GM23338 (cell line): ENCODE data around the gene PASD1. TPM values are rescaled to one million over a fixed set of nuclear protein-coding genes. Genes with fewer than 3 reads are reported as not detected.

ENCODE experiments used
- ATAC-seq: fragments of 200-7000 bp; cut with Tn5 transposase; 3 replicates; pipeline ENCODE4 v1.9.1; 2020
- DNase-seq: peaks from one replicate; pipeline ENCODE4 v3.0.0-alpha.2; 2015; ENCODE audit warnings: low spot score
- H2AFZ ChIP-seq: fragments of 200-600 bp; sonication (generic); 2 replicates; pipeline ENCODE4 v1.8.0; 2016; ENCODE audit warnings: antibody characterized with exemption, mild to moderate bottlenecking, moderate library complexity
- H3F3A ChIP-seq: fragments of 200-600 bp; sonication (generic); replicated peaks from 2 replicates; pipeline ENCODE4 v1.8.0; 2017; ENCODE audit warnings: antibody characterized with exemption, mixed run types, low read depth
- H3K27ac ChIP-seq: fragments of 200-600 bp; sonication (generic); 2 replicates; pipeline ENCODE4 v1.6.1; 2016; ENCODE audit warnings: low read depth
- H3K27me3 ChIP-seq: fragments of 200-600 bp; sonication (generic); 2 replicates; pipeline ENCODE4 v1.8.0; 2016; ENCODE audit warnings: mild to moderate bottlenecking, mixed run types, moderate library complexity; ENCODE audit not compliant: insufficient read depth
- H3K36me3 ChIP-seq: fragments of 200-600 bp; sonication (generic); 2 replicates; pipeline ENCODE4 v1.8.0; 2016; ENCODE audit warnings: mild to moderate bottlenecking; ENCODE audit not compliant: insufficient read depth
- H3K4me1 ChIP-seq: fragments of 200-600 bp; sonication (generic); 2 replicates; pipeline ENCODE4 v1.8.0; 2016; ENCODE audit warnings: mild to moderate bottlenecking, moderate library complexity; ENCODE audit not compliant: insufficient read depth
- H3K4me2 ChIP-seq: fragments of 200-600 bp; sonication (generic); 2 replicates; pipeline ENCODE4 v1.7.1; 2017; ENCODE audit warnings: mixed run types
- H3K4me3 ChIP-seq: fragments of 200-600 bp; sonication (generic); 2 replicates; pipeline ENCODE4 v1.6.1; 2016; ENCODE audit warnings: mixed run types
- H3K79me2 ChIP-seq: fragments of 200-600 bp; sonication (generic); replicated peaks from 2 replicates; pipeline ENCODE4 v1.8.0; 2017; ENCODE audit warnings: mild to moderate bottlenecking; ENCODE audit not compliant: insufficient read depth
- H3K9me2 ChIP-seq: fragments of 200-600 bp; sonication (generic); 2 replicates; pipeline ENCODE4 v1.8.0; 2017; ENCODE audit not compliant: insufficient read depth
- H4K20me1 ChIP-seq: fragments of 200-600 bp; sonication (generic); replicated peaks from 2 replicates; pipeline ENCODE4 v1.8.0; 2017; ENCODE audit warnings: mild to moderate bottlenecking; ENCODE audit not compliant: insufficient read depth
- H3K27ac Mint-ChIP-seq: 2 replicates; pipeline ENCODE4 v1.8.0; 2020; ENCODE audit warnings: inconsistent platforms, mild to moderate bottlenecking, moderate library complexity, mixed read lengths
- H3K27me3 Mint-ChIP-seq: 3 replicates; pipeline ENCODE4 v1.8.0; 2022; ENCODE audit warnings: low read depth, mild to moderate bottlenecking, moderate library complexity, mixed read lengths, inconsistent platforms; ENCODE audit not compliant: insufficient read depth, poor library complexity
- H3K36me3 Mint-ChIP-seq: 3 replicates; pipeline ENCODE4 v1.8.0; 2021; ENCODE audit warnings: low read depth, mild to moderate bottlenecking, inconsistent platforms, moderate library complexity, mixed read lengths
- H3K4me1 Mint-ChIP-seq: 3 replicates; pipeline ENCODE4 v1.8.0; 2020; ENCODE audit warnings: mild to moderate bottlenecking, inconsistent platforms, mixed read lengths
- H3K4me3 Mint-ChIP-seq: 3 replicates; pipeline ENCODE4 v1.8.0; 2021; ENCODE audit warnings: moderate library complexity, mild to moderate bottlenecking, inconsistent platforms, mixed read lengths
- H3K9me3 Mint-ChIP-seq: 3 replicates; pipeline ENCODE4 v1.8.0; 2020; ENCODE audit warnings: moderate library complexity, mild to moderate bottlenecking, inconsistent platforms, mixed read lengths
- CREB1 ChIP-seq: fragments of 250-450 bp; sonication (Bioruptor Pico); IDR thresholded peaks from 2 replicates; pipeline ENCODE4 v1.5.0; 2020; ENCODE audit warnings: low read depth, mild to moderate bottlenecking, moderate library complexity
- EZH2 ChIP-seq: fragments of 200-600 bp; sonication (generic); IDR thresholded peaks from one replicate; pipeline ENCODE4 v1.8.0; 2017; ENCODE audit warnings: antibody characterized with exemption, mild to moderate bottlenecking, low read depth; ENCODE audit not compliant: unreplicated experiment
- EZH2phosphoT487 ChIP-seq: fragments of 200-600 bp; sonication (generic); IDR thresholded peaks from one replicate; pipeline ENCODE4 v1.8.1; 2018; ENCODE audit warnings: antibody characterized with exemption; ENCODE audit not compliant: unreplicated experiment
- JUNB ChIP-seq: IDR thresholded peaks from one replicate; pipeline ENCODE4 v1.6.1; 2016; ENCODE audit warnings: antibody characterized with exemption; ENCODE audit not compliant: unreplicated experiment
- NANOG ChIP-seq: IDR thresholded peaks from 2 replicates; pipeline ENCODE4 v1.6.1; 2016; ENCODE audit warnings: antibody characterized with exemption, borderline replicate concordance
- POLR2AphosphoS5 ChIP-seq: IDR thresholded peaks from 2 replicates; pipeline ENCODE4 v1.6.1; 2016; ENCODE audit warnings: antibody characterized with exemption, low read depth
- STAT1 ChIP-seq: IDR thresholded peaks from one replicate; pipeline ENCODE4 v1.6.1; 2016; ENCODE audit warnings: antibody characterized with exemption; ENCODE audit not compliant: unreplicated experiment
- ZNF114 ChIP-seq: fragments of 250-450 bp; sonication (Bioruptor Pico); IDR thresholded peaks from 2 replicates; pipeline ENCODE4 v1.5.0; 2020; ENCODE audit warnings: mild to moderate bottlenecking, moderate library complexity
- ZNF331 ChIP-seq: fragments of 250-450 bp; sonication (Bioruptor Pico); IDR thresholded peaks from 2 replicates; pipeline ENCODE4 v1.5.0; 2020; ENCODE audit warnings: low read depth, mild to moderate bottlenecking, moderate library complexity
- polyA plus RNA-seq: library from polyadenylated mRNA; unstranded; fragments of >200 nt; fragmentation: Nextera tagmentation; extraction: Ambion mirVana; gene quantifications from 2 replicates; pipeline ENCODE4 v1.2.1, GENCODE V29; 2016
- total RNA-seq: library from RNA; depleted of rRNA; stranded (reverse); fragments of >200 nt; shearing (Covaris generic); gene quantifications from 2 replicates; pipeline ENCODE4 v1.2.3, GENCODE V29; 2014
- TF ChIP-seq, protein P1 (sequence below): fragments of 250-450 bp; sonication (Bioruptor Pico); IDR thresholded peaks from 2 replicates; pipeline ENCODE4 v1.5.0; 2020; ENCODE audit warnings: mild to moderate bottlenecking, moderate library complexity
- TF ChIP-seq, protein P2 (sequence below), 2 experiments: fragments of 200-600 bp in 1 of 2; sonication (generic) in 1 of 2; conservative IDR thresholded peaks; 2 replicates each; pipeline versions ENCODE4 v1.5.1 to v1.6.1; 2016 to 2017; ENCODE audit warnings: antibody characterized with exemption in 2 of 2, low read depth in 2 of 2, mild to moderate bottlenecking in 2 of 2, moderate library complexity in 1 of 2
- TF ChIP-seq, protein P3 (sequence below): IDR thresholded peaks from 2 replicates; pipeline ENCODE4 v1.6.1; 2016; ENCODE audit warnings: antibody characterized with exemption
- TF ChIP-seq, protein P4 (sequence below): IDR thresholded peaks from one replicate; pipeline ENCODE4 v1.6.1; 2018; ENCODE audit warnings: antibody characterized with exemption; ENCODE audit not compliant: unreplicated experiment

Gene PASD1
- total and polyA plus RNA-seq, 2 experiments from 2014 or later, result 0.24 TPM; not detected in 1

DNA sequence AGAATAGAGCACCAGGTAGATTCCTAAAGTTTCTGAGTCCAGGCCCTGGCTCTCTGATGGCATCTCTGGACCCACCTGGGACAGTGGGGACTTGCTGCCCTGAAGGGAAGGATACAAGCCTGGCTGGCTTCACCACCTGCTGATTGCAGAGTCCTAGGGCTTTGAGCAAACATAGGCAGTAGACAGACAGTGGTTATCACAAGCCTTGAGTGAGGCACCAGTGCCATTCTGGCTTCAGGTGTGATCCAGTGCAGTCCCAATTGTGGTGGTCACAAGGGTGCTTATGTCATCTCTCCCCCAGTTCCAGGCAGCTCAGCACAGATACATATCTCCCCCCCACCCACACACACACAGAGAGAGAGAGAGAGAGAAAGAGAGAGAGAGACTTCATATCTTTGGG is 125.2 kb downstream of the PASD1 start:
- Histone ChIP-seq H4K20me1 (no peaks in the 10 kb centered on the region), H3K4me3 (no peak overlapping the region), H3K4me2 (no peak overlapping the region), H3K27ac (no peak overlapping the region), H3F3A (no peaks in the 10 kb centered on the region), H2AFZ (no peak overlapping the region), H3K79me2 (no peaks in the 10 kb centered on the region), H3K36me3 (no peaks in the 10 kb centered on the region), H3K9me2 (no peaks in the 10 kb centered on the region), H3K27me3 (no peaks in the 10 kb centered on the region), H3K4me1 (no peaks in the 10 kb centered on the region)
- peaks cover 2% of the 10 kb centered on the region; the same call in 1 of the 3 replicates for H3K4me1 Mint-ChIP-seq
- H3K4me3 Mint-ChIP-seq, result no peak overlapping the region
- no peaks in the 10 kb centered on the region for H3K36me3 Mint-ChIP-seq
- no peak overlapping the region for H3K27ac Mint-ChIP-seq
- ATAC-seq (no peak), DNase-seq (no peak)
- TF ChIP-seq EZH2 (no peak), JUNB (no peak), POLR2AphosphoS5 (no peak), ZNF114 (CRISPR knock-in tag) (no peak), STAT1 (no peak), CREB1 (CRISPR knock-in tag) (no peak), ZNF331 (CRISPR knock-in tag) (no peak), EZH2phosphoT487 (no peak), NANOG (no peak)
- TF ChIP-seq, protein P1, sequence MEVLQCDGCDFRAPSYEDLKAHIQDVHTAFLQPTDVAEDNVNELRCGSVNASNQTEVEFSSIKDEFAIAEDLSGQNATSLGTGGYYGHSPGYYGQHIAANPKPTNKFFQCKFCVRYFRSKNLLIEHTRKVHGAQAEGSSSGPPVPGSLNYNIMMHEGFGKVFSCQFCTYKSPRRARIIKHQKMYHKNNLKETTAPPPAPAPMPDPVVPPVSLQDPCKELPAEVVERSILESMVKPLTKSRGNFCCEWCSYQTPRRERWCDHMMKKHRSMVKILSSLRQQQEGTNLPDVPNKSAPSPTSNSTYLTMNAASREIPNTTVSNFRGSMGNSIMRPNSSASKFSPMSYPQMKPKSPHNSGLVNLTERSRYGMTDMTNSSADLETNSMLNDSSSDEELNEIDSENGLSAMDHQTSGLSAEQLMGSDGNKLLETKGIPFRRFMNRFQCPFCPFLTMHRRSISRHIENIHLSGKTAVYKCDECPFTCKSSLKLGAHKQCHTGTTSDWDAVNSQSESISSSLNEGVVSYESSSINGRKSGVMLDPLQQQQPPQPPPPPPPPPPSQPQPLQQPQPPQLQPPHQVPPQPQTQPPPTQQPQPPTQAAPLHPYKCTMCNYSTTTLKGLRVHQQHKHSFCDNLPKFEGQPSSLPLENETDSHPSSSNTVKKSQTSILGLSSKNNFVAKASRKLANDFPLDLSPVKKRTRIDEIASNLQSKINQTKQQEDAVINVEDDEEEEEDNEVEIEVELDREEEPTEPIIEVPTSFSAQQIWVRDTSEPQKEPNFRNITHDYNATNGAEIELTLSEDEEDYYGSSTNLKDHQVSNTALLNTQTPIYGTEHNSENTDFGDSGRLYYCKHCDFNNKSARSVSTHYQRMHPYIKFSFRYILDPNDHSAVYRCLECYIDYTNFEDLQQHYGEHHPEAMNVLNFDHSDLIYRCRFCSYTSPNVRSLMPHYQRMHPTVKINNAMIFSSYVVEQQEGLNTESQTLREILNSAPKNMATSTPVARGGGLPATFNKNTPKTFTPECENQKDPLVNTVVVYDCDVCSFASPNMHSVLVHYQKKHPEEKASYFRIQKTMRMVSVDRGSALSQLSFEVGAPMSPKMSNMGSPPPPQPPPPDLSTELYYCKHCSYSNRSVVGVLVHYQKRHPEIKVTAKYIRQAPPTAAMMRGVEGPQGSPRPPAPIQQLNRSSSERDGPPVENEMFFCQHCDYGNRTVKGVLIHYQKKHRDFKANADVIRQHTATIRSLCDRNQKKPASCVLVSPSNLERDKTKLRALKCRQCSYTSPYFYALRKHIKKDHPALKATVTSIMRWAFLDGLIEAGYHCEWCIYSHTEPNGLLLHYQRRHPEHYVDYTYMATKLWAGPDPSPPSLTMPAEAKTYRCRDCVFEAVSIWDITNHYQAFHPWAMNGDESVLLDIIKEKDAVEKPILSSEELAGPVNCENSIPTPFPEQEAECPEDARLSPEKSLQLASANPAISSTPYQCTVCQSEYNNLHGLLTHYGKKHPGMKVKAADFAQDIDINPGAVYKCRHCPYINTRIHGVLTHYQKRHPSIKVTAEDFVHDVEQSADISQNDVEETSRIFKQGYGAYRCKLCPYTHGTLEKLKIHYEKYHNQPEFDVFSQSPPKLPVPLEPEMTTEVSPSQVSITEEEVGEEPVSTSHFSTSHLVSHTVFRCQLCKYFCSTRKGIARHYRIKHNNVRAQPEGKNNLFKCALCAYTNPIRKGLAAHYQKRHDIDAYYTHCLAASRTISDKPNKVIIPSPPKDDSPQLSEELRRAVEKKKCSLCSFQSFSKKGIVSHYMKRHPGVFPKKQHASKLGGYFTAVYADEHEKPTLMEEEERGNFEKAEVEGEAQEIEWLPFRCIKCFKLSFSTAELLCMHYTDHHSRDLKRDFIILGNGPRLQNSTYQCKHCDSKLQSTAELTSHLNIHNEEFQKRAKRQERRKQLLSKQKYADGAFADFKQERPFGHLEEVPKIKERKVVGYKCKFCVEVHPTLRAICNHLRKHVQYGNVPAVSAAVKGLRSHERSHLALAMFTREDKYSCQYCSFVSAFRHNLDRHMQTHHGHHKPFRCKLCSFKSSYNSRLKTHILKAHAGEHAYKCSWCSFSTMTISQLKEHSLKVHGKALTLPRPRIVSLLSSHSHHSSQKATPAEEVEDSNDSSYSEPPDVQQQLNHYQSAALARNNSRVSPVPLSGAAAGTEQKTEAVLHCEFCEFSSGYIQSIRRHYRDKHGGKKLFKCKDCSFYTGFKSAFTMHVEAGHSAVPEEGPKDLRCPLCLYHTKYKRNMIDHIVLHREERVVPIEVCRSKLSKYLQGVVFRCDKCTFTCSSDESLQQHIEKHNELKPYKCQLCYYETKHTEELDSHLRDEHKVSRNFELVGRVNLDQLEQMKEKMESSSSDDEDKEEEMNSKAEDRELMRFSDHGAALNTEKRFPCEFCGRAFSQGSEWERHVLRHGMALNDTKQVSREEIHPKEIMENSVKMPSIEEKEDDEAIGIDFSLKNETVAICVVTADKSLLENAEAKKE, result no peak
- TF ChIP-seq, protein P2, sequence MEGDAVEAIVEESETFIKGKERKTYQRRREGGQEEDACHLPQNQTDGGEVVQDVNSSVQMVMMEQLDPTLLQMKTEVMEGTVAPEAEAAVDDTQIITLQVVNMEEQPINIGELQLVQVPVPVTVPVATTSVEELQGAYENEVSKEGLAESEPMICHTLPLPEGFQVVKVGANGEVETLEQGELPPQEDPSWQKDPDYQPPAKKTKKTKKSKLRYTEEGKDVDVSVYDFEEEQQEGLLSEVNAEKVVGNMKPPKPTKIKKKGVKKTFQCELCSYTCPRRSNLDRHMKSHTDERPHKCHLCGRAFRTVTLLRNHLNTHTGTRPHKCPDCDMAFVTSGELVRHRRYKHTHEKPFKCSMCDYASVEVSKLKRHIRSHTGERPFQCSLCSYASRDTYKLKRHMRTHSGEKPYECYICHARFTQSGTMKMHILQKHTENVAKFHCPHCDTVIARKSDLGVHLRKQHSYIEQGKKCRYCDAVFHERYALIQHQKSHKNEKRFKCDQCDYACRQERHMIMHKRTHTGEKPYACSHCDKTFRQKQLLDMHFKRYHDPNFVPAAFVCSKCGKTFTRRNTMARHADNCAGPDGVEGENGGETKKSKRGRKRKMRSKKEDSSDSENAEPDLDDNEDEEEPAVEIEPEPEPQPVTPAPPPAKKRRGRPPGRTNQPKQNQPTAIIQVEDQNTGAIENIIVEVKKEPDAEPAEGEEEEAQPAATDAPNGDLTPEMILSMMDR (conservative IDR thresholded peaks at IDR 0.05; ENCODE audit: low read depth in 2 of 2), result no peak
- TF ChIP-seq, protein P3, sequence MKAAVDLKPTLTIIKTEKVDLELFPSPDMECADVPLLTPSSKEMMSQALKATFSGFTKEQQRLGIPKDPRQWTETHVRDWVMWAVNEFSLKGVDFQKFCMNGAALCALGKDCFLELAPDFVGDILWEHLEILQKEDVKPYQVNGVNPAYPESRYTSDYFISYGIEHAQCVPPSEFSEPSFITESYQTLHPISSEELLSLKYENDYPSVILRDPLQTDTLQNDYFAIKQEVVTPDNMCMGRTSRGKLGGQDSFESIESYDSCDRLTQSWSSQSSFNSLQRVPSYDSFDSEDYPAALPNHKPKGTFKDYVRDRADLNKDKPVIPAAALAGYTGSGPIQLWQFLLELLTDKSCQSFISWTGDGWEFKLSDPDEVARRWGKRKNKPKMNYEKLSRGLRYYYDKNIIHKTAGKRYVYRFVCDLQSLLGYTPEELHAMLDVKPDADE, result no peak
- TF ChIP-seq, protein P4, sequence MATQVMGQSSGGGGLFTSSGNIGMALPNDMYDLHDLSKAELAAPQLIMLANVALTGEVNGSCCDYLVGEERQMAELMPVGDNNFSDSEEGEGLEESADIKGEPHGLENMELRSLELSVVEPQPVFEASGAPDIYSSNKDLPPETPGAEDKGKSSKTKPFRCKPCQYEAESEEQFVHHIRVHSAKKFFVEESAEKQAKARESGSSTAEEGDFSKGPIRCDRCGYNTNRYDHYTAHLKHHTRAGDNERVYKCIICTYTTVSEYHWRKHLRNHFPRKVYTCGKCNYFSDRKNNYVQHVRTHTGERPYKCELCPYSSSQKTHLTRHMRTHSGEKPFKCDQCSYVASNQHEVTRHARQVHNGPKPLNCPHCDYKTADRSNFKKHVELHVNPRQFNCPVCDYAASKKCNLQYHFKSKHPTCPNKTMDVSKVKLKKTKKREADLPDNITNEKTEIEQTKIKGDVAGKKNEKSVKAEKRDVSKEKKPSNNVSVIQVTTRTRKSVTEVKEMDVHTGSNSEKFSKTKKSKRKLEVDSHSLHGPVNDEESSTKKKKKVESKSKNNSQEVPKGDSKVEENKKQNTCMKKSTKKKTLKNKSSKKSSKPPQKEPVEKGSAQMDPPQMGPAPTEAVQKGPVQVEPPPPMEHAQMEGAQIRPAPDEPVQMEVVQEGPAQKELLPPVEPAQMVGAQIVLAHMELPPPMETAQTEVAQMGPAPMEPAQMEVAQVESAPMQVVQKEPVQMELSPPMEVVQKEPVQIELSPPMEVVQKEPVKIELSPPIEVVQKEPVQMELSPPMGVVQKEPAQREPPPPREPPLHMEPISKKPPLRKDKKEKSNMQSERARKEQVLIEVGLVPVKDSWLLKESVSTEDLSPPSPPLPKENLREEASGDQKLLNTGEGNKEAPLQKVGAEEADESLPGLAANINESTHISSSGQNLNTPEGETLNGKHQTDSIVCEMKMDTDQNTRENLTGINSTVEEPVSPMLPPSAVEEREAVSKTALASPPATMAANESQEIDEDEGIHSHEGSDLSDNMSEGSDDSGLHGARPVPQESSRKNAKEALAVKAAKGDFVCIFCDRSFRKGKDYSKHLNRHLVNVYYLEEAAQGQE, result no peak
- H3K9me3 Mint-ChIP-seq, result no peaks in the 10 kb centered on the region; the same call in 2 of the 3 replicates
- peaks cover 6% of the 10 kb centered on the region for H3K27me3 Mint-ChIP-seq
